Activated T-helper 1 cell treated with anti-CD3 and anti-CD28 coated beads, Interleukin-12 subunit alpha, Interleukin-12 subunit beta, Interleukin-2, Interleukin-4 antibody, amounts not matched to agents 30 ng/mL and 10 ng/mL and 1 ng/mL, durations not matched to agents 14 hours and 24 hours and 36 hours (primary cell): ENCODE measurements around the gene VSTM2B. TPM values are rescaled to one million over a fixed set of nuclear protein-coding genes. Genes with fewer than 3 reads are reported as not detected.

ENCODE experiments used
- DNase-seq: peaks from one replicate; pipeline ENCODE4 v3.0.0; 2021; ENCODE audit warnings: low spot score
- H3K27ac Mint-ChIP-seq: one replicate; pipeline ENCODE4 v1.8.0; 2021; ENCODE audit warnings: mild to moderate bottlenecking, mixed read lengths
- H3K27me3 Mint-ChIP-seq: one replicate; pipeline ENCODE4 v1.8.0; 2022; ENCODE audit warnings: mild to moderate bottlenecking, moderate library complexity, mixed read lengths; ENCODE audit not compliant: insufficient read depth
- H3K36me3 Mint-ChIP-seq: one replicate; pipeline ENCODE4 v1.8.0; 2021; ENCODE audit warnings: low read depth, mixed read lengths
- H3K4me1 Mint-ChIP-seq: one replicate; pipeline ENCODE4 v1.8.0; 2021; ENCODE audit warnings: low read depth, mixed read lengths
- H3K4me3 Mint-ChIP-seq: one replicate; pipeline ENCODE4 v1.8.0; 2021; ENCODE audit warnings: mild to moderate bottlenecking, moderate library complexity, mixed read lengths
- H3K9me3 Mint-ChIP-seq: one replicate; pipeline ENCODE4 v1.8.0; 2021; ENCODE audit warnings: mixed read lengths
- intact Hi-C: fragments of 100-400 bp; cut with micrococcal nuclease; formaldehyde crosslinking; loops from one replicate; pipeline ENCODE4 v1.15.1; 2024
- total RNA-seq: library from RNA; stranded (reverse); gene quantifications from 2 replicates; pipeline ENCODE4 v1.2.3, GENCODE V29; 2022

The VSTM2B gene
- total RNA-seq, 1 donor from 2014 or later: not detected

DNA sequence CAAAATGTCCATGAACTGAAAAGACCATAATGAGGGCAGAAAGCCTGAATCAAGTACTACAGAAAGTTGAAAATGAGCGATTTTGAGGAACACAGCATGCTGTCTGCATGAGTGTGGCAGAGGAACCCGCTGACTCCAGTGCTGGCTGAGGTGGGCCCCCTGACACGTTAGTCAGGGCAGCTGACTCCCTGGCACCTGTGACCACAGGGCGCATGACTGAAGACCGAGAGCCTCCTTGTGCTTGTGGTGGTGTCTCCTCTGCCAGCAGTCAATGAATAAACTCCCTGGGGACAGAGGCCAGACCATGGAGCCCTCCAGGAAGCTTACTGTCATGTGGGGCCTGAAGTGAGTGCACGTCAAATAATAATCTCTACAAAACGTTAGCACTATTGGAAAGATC lies 38.4 kb upstream of the VSTM2B start:
- DNase-seq: no peak
- H3K36me3 Mint-ChIP-seq: no peaks in the 10 kb centered on the region
- no peaks in the 10 kb centered on the region for H3K4me1 Mint-ChIP-seq
- intact Hi-C loops: no loop called here
- peaks cover 8% of the 10 kb centered on the region for H3K27me3 Mint-ChIP-seq
- H3K4me3 Mint-ChIP-seq: no peak overlapping the region
- H3K9me3 Mint-ChIP-seq: no peaks in the 10 kb centered on the region
- no peak overlapping the region for H3K27ac Mint-ChIP-seq

DNA sequence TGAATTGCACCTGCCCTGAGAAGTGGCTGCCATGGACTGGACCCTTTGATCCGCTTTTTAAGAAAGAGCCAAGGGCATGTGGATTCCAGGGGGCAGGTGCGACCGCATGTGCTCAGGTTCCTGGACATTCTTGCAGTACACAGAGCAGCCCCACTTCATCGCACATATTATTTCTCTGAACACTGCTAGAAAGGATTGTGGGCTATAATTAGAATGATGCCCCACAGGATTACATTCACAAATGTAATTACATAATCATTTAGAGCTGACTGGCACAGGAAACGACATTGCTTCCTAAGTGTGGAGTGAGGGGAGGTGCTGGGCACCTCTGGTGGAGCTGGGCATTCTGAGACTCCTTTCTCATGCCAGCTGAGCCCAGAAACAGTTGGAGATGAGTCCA lies 37.5 kb upstream of the VSTM2B start:
- Mint-ChIP-seq H3K9me3 (no peaks in the 10 kb centered on the region), H3K4me1 (no peaks in the 10 kb centered on the region), H3K4me3 (no peak overlapping the region), H3K27ac (no peak overlapping the region), H3K27me3 (peaks cover 15% of the 10 kb centered on the region), H3K36me3 (no peaks in the 10 kb centered on the region)
- DNase-seq: no peak
- intact Hi-C loops: no loop called here

DNA sequence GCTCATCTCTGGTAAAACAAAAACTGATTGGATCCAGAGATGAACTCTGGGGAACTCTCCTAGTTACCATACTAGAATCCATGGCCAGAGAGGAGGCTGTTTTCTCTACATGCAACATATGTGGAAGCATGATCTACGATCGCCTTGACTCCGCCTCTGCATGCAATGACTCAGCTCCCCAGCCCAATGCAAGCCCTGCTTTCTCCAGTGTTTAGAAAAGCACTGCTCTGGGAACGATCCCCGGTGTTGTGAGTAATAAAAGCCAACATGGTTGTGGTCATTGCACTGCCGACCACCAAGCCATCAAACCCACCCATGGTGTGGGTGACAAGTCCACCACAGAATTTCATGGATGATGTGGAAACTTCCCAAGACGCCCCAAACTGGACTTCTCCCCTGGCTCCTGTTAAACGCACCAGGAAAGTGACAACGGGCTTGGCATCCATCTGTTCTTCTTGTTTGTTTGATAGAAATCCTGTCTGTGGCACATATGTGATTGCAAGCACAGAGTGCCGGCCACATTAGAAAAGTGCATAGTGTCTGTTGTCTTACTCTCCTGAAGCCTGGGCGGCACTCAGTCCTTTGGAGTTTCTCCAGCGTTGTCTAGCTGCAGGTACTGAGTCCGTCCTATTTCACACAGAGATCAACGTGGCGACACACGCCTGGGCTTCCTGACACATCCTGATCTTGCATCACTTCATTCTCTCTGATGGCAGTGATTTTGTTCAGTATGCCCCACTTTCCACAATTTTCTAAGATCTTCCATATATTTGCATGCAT lies 36.4 kb upstream of the VSTM2B start:
- no peaks in the 10 kb centered on the region for H3K9me3 Mint-ChIP-seq
- H3K27ac Mint-ChIP-seq: no peak overlapping the region
- H3K27me3 Mint-ChIP-seq: peaks cover 18% of the 10 kb centered on the region
- no peak for DNase-seq
- no peak overlapping the region for H3K4me3 Mint-ChIP-seq
- no peaks in the 10 kb centered on the region for H3K36me3 Mint-ChIP-seq
- intact Hi-C loops: no loop called here
- no peaks in the 10 kb centered on the region for H3K4me1 Mint-ChIP-seq

- no peak overlapping the region for H3K4me3 Mint-ChIP-seq
- no peak overlapping the region for H3K27ac Mint-ChIP-seq
- H3K27me3 Mint-ChIP-seq: peaks cover 18% of the 10 kb centered on the region
- no peak for DNase-seq
- H3K9me3 Mint-ChIP-seq: no peaks in the 10 kb centered on the region
- intact Hi-C loops: no loop called here
- H3K36me3 Mint-ChIP-seq: no peaks in the 10 kb centered on the region
- no peaks in the 10 kb centered on the region for H3K4me1 Mint-ChIP-seq
Observed at GRCh38 chr19:29491491-29491890, 34.3 kb upstream of the VSTM2B start.

DNA sequence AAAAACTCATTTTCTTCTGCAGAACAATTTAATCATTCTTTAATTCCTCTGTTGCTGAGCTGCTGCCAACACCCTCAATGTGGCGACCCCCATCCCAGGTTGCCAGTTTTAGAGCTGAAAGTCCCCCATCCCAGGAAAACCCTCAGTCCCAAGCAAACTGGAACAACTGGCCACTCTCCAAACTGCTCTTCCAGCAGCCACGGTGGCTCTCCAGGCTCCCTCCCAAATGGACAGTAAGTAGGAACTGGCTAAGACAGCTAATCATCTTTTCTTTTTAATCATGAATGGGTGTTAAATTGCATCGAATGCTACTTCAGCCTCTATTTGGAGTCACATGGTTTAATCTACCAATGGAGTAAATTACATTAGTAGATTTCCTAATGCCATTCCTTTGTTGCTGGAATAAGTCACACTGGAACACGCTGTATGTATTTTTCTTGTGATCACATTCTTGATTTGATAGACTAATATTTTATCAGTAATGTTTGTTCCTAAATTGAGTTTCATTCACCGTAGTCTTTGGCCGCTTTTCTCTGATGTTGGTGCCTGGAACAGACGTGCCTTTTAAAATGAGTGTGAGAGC lies 33.7 kb upstream of the VSTM2B start:
- intact Hi-C loops: no loop called here
- DNase-seq: no peak
- Mint-ChIP-seq H3K27ac (no peak overlapping the region), H3K4me3 (no peak overlapping the region), H3K36me3 (no peaks in the 10 kb centered on the region), H3K27me3 (peaks cover 18% of the 10 kb centered on the region), H3K4me1 (no peaks in the 10 kb centered on the region), H3K9me3 (no peaks in the 10 kb centered on the region)

DNA sequence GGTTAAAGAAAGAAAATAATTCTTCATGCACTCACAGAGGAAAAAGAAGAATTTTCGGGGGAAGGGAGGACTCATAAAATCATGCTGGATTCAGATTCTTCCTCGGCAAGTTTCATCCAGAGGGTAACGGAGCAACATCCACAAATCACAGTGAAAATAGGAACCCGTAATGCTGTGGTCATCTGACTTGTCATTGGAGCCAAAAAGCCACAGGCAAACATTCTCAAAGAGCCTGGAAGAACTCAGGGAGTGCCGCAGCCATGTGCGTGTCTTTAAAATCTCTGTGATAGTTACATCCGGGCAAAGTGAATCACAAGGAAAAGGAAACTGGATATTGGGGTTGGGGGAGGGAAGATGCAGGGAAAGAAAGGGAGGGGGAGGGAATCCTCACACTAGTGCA lies 33.0 kb upstream of the VSTM2B start:
- no peaks in the 10 kb centered on the region for H3K9me3 Mint-ChIP-seq
- H3K4me3 Mint-ChIP-seq: no peak overlapping the region
- no peak overlapping the region for H3K27ac Mint-ChIP-seq
- intact Hi-C loops: no loop called here
- H3K4me1 Mint-ChIP-seq: no peaks in the 10 kb centered on the region
- no peaks in the 10 kb centered on the region for H3K36me3 Mint-ChIP-seq
- DNase-seq: no peak
- H3K27me3 Mint-ChIP-seq: peaks cover 17% of the 10 kb centered on the region

DNA sequence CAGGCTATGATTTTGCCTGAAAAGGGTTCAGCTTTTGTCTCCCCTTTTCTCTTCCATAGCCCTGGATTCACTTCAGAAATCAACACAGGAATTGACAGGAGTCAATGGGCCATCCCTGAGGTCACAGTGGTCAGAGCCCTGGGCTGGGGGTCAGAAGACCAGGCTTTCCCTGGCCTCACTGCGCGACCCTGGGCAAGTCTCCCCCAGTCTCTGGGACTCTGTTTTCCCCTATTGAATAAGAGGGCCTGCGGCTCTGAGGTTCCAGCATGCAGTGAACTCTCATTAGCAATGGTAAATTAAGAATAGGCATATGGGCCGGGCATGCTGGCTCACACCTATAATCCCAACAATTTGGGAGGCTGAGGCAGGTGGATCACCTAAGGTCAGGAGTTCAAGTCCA lies 30.7 kb upstream of the VSTM2B start:
- Mint-ChIP-seq H3K4me1 (no peaks in the 10 kb centered on the region), H3K27ac (no peak overlapping the region), H3K36me3 (no peaks in the 10 kb centered on the region), H3K4me3 (no peak overlapping the region), H3K27me3 (peaks cover 17% of the 10 kb centered on the region), H3K9me3 (no peaks in the 10 kb centered on the region)
- intact Hi-C loops: no loop called here
- no peak for DNase-seq

GRCh38 chr19:29495901-29496441 lies 29.8 kb upstream of the VSTM2B start:
- no peak overlapping the region for H3K4me3 Mint-ChIP-seq
- intact Hi-C loops: no loop called here
- no peaks in the 10 kb centered on the region for H3K4me1 Mint-ChIP-seq
- DNase-seq: no peak
- no peaks in the 10 kb centered on the region for H3K36me3 Mint-ChIP-seq
- H3K9me3 Mint-ChIP-seq: no peaks in the 10 kb centered on the region
- peaks cover 17% of the 10 kb centered on the region for H3K27me3 Mint-ChIP-seq
- no peak overlapping the region for H3K27ac Mint-ChIP-seq

DNA sequence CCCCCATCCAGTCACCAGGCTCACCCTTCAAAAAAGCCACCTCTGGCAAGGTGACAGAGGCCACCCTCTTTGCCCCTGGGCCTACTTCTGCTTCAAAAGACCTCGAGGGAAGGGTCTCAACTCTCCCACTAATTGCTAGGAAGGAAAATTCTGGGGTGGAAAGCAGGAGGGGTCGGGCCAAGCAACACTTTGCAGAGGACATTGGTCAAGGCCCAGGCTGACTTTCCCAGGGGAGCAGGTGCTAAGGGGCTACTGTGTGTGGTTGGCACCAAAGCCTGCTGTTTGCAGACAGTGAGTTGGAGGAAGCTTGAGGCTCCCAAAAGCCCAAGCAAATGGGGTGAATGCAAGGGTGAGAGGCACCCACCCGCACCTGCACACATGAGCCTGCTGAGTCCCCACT lies 28.6 kb upstream of the VSTM2B start:
- no peaks in the 10 kb centered on the region for H3K4me1 Mint-ChIP-seq
- no peak for DNase-seq
- peaks cover 13% of the 10 kb centered on the region for H3K27me3 Mint-ChIP-seq
- intact Hi-C loops: no loop called here
- no peak overlapping the region for H3K4me3 Mint-ChIP-seq
- no peaks in the 10 kb centered on the region for H3K36me3 Mint-ChIP-seq
- H3K27ac Mint-ChIP-seq: no peak overlapping the region
- no peaks in the 10 kb centered on the region for H3K9me3 Mint-ChIP-seq

DNA sequence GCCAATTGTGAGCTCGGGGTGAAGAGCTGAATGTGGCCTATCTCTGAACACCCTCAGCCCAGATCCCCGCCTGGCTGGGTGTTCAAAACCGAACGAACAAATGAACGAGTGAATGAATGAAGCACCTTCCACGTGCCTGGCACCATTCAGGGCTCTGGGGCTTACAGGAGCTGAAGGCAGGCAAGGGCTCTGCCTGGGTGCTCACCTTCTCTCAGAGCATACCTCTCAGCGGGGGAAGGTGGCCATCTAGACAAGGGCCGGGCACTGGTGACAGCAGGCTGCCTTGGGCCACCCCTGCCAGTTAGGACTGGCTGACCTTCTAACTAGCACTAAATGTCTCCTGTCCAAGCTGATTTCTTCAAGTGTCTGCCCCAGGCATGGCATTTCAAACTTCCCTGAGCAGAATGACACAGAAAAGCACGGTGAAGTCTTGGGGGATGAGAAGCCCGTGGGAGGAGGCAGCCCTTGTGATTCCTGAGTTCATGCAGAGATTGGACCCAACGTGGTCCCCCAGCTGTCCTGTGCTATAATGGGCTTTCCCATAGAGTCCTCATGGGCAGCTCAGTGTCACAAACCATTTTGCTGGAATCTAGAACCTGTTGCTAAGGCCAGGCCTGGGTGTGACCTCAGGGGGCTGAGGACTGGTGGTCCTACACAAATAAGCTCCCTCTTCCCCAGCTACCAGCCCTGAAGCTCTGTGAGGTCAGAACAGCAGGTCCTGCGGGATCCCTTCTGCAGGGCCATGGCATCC lies 27.9 kb upstream of the VSTM2B start:
- Mint-ChIP-seq H3K27me3 (peaks cover 6% of the 10 kb centered on the region), H3K36me3 (no peaks in the 10 kb centered on the region), H3K4me1 (no peaks in the 10 kb centered on the region), H3K4me3 (no peak overlapping the region), H3K27ac (no peak overlapping the region), H3K9me3 (no peaks in the 10 kb centered on the region)
- intact Hi-C loops: no loop called here
- DNase-seq: no peak

DNA sequence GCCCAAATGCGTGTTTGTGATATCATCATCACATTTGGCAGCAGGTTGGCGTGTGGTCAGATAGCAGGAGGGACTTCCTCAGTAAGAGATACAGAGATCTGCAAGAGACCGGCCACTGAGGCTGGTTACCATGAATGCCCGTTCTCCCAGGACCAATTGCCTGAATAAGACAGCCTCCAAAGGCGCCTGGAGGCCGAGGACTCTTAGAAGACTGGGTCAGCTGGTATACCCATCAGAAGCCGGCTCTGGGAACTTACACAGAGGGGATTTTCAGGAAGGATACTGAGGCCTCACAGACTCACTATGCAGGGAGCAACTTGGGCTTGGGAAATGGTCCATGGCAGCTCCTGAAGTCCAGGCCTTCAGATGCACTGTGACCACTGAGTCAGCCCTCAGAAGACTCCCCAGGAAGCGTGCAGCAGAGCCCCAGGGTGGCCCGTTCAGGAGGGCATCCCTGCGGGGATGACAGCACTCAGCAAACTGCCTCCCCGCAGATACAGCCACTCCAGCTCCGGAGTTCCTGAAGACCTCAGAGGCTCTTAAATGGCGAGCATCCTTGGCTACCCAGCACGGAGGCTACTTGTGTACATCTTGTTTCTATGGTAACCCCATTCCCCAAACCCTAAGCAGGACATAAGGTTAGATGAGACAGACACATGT lies 26.4 kb upstream of the VSTM2B start:
- intact Hi-C loops: no loop called here
- peaks cover 2% of the 10 kb centered on the region for H3K27me3 Mint-ChIP-seq

DNA sequence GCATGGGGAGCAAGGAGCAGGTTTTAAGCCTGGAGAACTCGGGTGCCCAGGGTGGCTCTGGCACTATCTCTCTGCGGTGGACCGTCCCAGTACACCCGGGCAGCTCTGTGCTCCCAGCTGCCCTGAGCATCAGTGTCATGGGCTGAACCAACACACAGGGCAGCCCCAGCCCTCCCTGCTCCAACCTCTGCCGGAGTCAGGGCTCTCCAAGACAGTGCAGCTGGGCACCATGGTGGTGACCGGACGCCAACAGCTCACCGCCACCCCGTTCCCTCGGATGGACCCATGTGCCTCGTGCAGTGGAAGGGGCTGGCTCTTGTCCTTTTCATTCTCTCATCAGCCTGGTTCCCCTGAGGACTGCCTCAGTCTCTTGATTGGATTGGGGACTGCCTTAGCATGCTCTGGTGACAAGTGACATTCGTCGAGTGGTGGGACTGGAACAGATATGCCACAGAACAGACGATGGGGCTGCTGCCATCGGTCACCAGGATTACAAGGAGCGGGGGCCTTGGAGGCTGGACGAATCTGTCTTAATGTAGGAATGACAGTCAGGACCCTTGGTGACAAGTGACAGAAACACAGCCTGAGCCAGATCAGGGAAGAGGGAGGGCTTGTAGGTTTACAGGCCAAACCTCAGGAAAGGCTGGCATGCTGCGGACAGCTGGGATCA lies 25.7 kb upstream of the VSTM2B start:
- no peaks in the 10 kb centered on the region for H3K4me1 Mint-ChIP-seq
- H3K4me3 Mint-ChIP-seq: no peak overlapping the region
- no peaks in the 10 kb centered on the region for H3K9me3 Mint-ChIP-seq
- no peak for DNase-seq
- peaks cover 2% of the 10 kb centered on the region for H3K27me3 Mint-ChIP-seq
- H3K36me3 Mint-ChIP-seq: no peaks in the 10 kb centered on the region
- intact Hi-C loops: no loop called here
- H3K27ac Mint-ChIP-seq: no peak overlapping the region

More for the DNA sequence above, 26.4 kb upstream of the VSTM2B start:
- Mint-ChIP-seq H3K9me3 (no peaks in the 10 kb centered on the region), H3K4me1 (no peaks in the 10 kb centered on the region), H3K4me3 (no peak overlapping the region), H3K27ac (no peak overlapping the region), H3K36me3 (no peaks in the 10 kb centered on the region)
- DNase-seq: no peak
